Activated naive CD4-positive, alpha-beta T cell treated with Interleukin-2 at 50 U/mL for 16 hours (primary cell): Measurements from ENCODE around the gene WDR91.
"Not testable (repeated sequence)": the region's sequence is repeated elsewhere in the genome, so short reads cannot be mapped to it uniquely, and the experiment has no call there.

Experiments used
- DNase-seq: peaks from one replicate; pipeline ENCODE4 v3.0.0-alpha.2; 2020

Gene WDR91

GRCh38 chr7:135232720-135233119 is 21.4 kb upstream of the WDR91 start:
- no peak for DNase-seq

GRCh38 chr7:135232087-135232486 is 20.8 kb upstream of the WDR91 start:
- no peak for DNase-seq

- no peak for DNase-seq
Measured at GRCh38 chr7:135231686-135232085, 20.4 kb upstream of the WDR91 start.

- no peak for DNase-seq
Measured at GRCh38 chr7:135224027-135224426, 12.7 kb upstream of the WDR91 start.

- no peak for DNase-seq
Measured at GRCh38 chr7:135217645-135218509, 6.6 kb upstream of the WDR91 start.

- no peak for DNase-seq
Measured at GRCh38 chr7:135215698-135216097, 4.4 kb upstream of the WDR91 start.

- no peak for DNase-seq
Measured at GRCh38 chr7:135215180-135215579, 3.9 kb upstream of the WDR91 start.

- DNase-seq: no peak
Measured at GRCh38 chr7:135213831-135214230, 2.5 kb upstream of the WDR91 start.

- not testable (repeated sequence) for DNase-seq
Measured at GRCh38 chr7:135211946-135212685, 790 bp upstream of the WDR91 start.

GRCh38 chr7:135210888-135211178 is 493 bp downstream of the WDR91 start:
- DNase-seq: no peak

- DNase-seq: no peak
Measured at GRCh38 chr7:135209225-135209834, 2.0 kb downstream of the WDR91 start.

- no peak for DNase-seq
Measured at GRCh38 chr7:135208102-135208793, 3.1 kb downstream of the WDR91 start.

GRCh38 chr7:135207406-135208101 is 3.8 kb downstream of the WDR91 start:
- DNase-seq: no peak

GRCh38 chr7:135206941-135207391 is 4.4 kb downstream of the WDR91 start:
- no peak for DNase-seq

GRCh38 chr7:135205850-135206249 is 5.5 kb downstream of the WDR91 start:
- no peak for DNase-seq

GRCh38 chr7:135204876-135205275 is 6.5 kb downstream of the WDR91 start:
- no peak for DNase-seq

- DNase-seq: no peak
Measured at GRCh38 chr7:135204341-135204749, 7.0 kb downstream of the WDR91 start.

- no peak for DNase-seq
Measured at GRCh38 chr7:135201350-135201749, 10.0 kb downstream of the WDR91 start.

GRCh38 chr7:135200821-135201331 is 10.4 kb downstream of the WDR91 start:
- DNase-seq: no peak

GRCh38 chr7:135199439-135199838 is 11.9 kb downstream of the WDR91 start:
- no peak for DNase-seq

GRCh38 chr7:135197906-135198655 is 13.2 kb downstream of the WDR91 start:
- DNase-seq: no peak

- DNase-seq: no peak
Measured at GRCh38 chr7:135197343-135197742, 14.0 kb downstream of the WDR91 start.
